ENCODE data around the gene PELO.
A peak's percentile ranks its signal among the peaks of the same experiment; 100 is the strongest.
"Not testable (repeated sequence)": the region's sequence is repeated elsewhere in the genome, so short reads cannot be mapped to it uniquely, and the experiment has no call there.

The PELO gene

DNA sequence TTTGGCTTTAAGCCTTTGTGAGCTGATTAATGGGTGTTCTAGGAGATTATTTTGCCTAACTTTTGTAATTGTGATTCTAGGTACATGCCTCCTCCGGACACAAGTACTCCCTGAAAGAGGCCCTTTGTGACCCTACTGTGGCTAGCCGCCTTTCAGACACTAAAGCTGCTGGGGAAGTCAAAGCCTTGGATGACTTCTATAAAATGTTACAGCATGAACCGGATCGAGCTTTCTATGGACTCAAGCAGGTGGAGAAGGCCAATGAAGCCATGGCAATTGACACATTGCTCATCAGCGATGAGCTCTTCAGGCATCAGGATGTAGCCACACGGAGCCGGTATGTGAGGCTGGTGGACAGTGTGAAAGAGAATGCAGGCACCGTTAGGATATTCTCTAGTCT, 13.6 kb downstream of the PELO start:
- no peak for DNase-seq

- DNase-seq: no peak
Measured at GRCh38 chr5:52802272-52802973, 14.7 kb downstream of the PELO start.

GRCh38 chr5:52802974-52803336, 15.2 kb downstream of the PELO start:
- DNase-seq: peak; percentile 61 to 78 (median 73)

- DNase-seq: peak in 1 of 3 donors; percentile 41
Measured at GRCh38 chr5:52804387-52804791, 16.7 kb downstream of the PELO start.

DNA sequence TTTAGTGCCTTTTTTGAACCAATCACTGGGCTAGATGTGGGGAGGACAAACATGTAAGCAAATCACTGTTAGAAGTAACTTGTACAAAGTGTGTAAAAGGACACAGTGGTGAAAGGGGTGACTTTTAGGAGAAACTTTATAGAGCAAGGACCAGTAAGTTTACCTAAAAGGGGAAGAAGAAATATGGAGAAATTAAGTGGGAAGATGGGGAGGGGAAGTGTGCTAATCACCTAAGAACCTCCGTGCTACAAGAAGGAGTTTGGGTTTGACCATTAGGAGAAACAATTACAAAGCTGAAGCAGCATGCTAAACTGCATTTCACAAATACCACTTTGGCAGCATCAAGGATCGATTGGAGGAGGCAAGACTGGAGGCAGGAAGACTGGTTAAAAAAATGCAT, 17.3 kb downstream of the PELO start:
- DNase-seq: peak in 2 of 3 donors; percentile 15 to 38

DNA sequence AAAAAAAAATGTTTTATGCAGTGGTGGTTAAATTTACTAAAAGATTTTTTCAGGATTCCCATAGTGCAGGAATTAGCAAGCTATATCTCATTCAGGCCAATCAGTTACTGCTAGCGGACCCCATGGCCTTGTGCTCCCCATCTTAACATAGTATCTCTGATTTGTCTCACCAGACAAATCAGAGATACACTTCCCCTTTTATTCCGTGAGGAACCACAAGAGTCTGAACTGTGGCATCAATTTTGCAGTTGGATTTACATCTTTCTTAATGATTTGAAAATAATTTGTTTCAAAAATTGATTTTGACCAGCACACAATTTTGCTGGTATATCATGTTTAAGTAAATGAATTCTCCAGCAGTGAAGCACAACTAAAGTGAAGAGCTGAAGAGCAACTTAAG, 17.9 kb downstream of the PELO start:
- DNase-seq: peak in 1 of 3 donors; percentile 29

GRCh38 chr5:52807037-52807436, 19.3 kb downstream of the PELO start:
- no peak for DNase-seq

DNA sequence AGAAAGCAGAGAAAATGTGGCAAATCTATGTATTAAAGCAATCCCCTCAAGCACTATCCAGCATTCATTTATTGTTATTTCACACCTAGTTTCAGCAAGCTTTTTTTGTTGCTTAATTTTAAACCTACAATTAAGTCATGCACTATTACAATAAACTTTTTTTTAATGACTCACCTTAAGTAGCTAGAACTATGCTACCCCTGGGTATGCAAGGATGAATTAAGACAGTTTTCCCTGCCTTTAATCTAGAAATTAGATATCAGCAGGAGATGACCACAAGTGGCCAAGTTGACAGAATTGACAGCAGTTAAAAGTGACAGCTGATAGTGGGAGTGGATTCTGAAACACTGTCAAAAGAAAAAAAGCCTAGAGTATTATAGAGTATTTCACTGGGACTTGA, 20.0 kb downstream of the PELO start:
- DNase-seq: no peak

DNA sequence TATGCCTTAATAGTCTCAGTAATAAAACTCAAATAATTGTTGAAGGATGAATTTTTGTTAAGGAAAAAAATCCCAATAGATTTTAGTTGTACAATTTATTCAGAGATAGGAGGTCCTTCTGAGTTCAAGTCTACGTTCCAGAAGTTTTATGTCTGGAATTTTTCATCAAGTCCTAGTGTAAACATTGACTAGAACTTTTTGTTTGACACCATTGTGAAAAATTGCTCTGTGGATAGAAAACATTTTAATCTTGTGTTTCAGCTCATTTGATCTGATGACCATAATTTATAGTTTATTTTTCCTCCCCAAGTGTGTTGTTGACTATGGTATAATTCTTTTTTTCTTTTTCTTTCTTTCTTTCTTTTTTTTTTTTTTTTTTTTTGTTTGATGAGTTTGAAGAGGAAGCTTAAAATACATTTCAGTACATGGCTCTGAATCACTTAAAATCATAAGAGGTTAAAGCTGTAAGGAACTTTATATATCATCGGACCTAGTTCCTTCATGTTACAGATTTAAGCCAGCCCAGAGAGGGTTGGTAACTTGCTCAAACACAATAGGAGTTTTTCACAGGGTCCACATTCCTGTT, 20.7 kb downstream of the PELO start:
- DNase-seq: no peak

GRCh38 chr5:52809884-52810283, 22.2 kb downstream of the PELO start:
- peak; percentile 55 to 76 (median 70) for DNase-seq

GRCh38 chr5:52810426-52810825, 22.7 kb downstream of the PELO start:
- no peak for DNase-seq

- peak; percentile 79 to 93 (median 92) for DNase-seq
Measured at GRCh38 chr5:52811067-52811749, 23.5 kb downstream of the PELO start.

- no peak for DNase-seq
Measured at GRCh38 chr5:52814352-52815148, 26.8 kb downstream of the PELO start.

DNA sequence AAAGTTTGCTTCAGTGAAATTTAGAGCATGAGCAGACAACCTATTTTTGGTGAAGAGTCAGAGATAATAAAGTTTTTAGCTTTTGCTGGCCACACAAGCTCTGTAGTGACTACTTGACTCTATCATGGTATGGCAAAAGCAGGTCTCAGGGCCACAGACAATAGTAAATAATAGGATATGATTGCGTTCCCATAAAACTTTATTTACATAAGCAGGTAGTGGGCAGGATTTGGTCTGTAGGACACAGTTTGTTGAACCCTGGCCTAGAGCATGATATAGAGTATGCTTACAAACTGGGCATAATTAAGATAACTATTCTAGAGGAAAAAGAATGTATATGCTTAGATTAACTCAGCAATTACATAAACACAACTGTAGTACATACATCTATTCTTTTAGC, 30.1 kb downstream of the PELO start:
- no peak for DNase-seq

- no peak for DNase-seq
Measured at GRCh38 chr5:52818360-52818759, 30.6 kb downstream of the PELO start.

DNA sequence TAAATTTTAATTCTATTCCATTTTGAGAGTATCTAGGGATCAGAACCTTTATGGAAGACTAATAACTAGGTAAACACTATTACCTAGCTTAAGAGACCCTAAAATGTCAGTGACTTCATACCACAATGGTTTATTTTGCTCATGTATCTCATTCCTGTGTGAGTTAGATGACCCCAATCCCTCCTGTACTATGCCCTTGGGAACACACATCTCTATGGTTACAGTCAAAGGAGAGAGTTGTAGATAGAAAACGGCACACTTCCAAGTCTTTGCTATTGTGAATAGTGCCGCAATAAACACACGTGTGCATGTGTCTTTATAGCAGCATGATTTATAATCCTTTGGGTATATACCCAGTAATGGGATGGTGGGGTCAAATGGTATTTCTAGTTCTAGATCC, 31.1 kb downstream of the PELO start:
- not testable (repeated sequence) for DNase-seq

DNA sequence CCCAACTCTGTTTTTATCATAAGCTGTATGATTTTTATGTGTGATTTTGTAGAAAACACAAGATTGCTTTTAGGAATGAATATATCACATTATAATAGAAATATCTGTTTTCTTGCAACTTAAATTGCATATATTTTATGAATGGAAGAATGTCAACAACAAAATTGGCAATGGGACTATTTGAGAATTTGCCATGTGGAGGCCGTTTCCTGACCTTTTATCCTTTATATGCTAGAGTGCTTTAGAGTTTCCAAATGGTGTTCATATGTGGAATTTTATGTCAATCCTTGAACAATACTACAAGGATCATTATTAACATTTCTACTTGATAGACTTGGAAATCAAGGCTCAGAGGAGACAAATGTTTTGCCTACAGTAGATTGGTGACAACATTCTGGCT, 34.2 kb downstream of the PELO start:
- DNase-seq: no peak

- no peak for DNase-seq
Measured at GRCh38 chr5:52822437-52822836, 34.7 kb downstream of the PELO start.

DNA sequence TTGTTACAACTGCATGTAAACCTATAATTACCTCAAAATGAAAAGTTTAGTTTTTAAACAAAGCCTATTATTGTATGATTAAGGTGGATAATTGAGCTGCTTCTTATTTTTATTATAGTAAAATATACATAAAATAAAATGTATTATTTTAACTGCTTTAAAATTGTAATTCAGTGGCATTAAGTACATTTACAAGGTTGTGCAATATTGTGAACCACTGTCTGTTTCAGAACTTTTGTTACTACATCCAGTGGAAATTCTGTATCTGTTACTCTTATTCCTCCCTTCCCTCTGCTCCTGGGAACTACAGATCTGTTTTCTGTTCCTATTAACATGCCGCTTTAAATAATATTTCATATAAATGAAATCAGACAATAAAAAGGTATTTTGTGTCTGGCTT, 37.1 kb downstream of the PELO start:
- peak in 1 of 3 donors; percentile 26 for DNase-seq

DNA sequence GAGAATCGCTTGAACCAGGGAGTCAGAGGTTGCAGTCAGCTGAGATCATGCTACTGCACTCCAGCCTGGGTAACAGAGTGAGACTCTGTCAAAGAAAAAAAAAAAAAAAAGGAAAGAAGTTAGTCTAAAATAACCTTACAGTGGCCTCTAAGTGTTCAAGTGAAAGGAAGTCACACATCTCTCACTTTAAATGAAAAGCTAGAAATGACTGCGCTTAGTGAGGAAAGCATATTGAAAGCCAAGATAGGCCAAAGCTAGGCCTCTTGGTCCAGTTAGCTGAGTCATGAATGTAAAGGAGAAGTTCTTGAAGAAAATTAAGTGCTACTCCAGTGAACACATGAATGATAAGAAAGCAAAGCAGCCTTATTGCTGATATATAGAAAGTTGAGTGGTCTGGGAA, 38.1 kb downstream of the PELO start:
- peak in 2 of 3 donors; percentile 3 to 28 for DNase-seq

GRCh38 chr5:52827815-52828214, 40.1 kb downstream of the PELO start:
- no peak for DNase-seq

DNA sequence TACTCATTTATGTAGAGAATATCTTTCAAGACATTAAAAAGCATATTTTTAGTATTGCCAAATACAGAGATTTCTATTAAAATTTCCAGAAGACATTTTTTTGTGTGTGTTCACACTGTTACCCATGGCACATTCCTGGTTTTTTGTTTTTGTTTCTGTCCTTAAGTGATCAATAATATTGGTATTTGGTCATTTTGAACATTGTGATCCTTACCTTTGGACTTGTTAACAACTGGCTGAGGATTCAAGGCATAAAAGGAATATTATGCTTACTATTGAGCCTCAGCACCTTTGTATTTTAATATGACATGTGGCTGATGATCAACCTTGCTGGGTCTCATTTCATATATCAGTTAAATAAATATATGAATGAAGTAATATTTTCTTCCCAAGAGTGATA, 41.9 kb downstream of the PELO start:
- no peak for DNase-seq

DNA sequence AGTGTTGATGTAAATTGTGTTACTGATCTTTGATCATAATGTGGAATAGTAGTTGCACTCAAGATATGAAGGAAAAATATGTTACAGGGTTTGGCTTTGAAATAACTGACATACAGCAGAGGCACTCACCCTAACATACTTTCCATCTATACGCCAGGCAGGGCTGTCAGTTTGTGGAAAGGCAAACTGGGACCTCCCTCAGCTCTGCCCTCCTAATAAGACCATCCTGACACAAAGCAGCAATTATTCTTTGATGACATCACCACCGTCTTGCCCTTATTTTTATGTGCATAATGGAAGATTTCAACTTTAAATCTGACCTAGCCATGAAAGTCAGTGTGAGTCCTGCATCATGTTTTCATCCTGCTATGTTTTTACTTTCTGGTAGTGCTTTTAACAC, 42.9 kb downstream of the PELO start:
- DNase-seq: no peak

All from suppressor macrophage treated with lipopolysaccharide for 1 hour (primary cell).